A673 (cell line): ENCODE data around the gene YBX1.

ENCODE experiments used
- EZH2 ChIP-seq: fragments of 200-600 bp; sonication (generic); IDR thresholded peaks from 2 replicates; pipeline ENCODE4 v1.6.1; 2017; ENCODE audit warnings: borderline replicate concordance, low read depth, mild to moderate bottlenecking, mixed read lengths, antibody characterized with exemption, low read length; ENCODE audit not compliant: poor library complexity, severe bottlenecking
- TF ChIP-seq, protein P1 (sequence below): fragments of 300-800, 200-600 bp; sonication (generic); conservative IDR thresholded peaks from 2 replicates; pipeline ENCODE4 v1.5.1; 2017; ENCODE audit warnings: low read depth, mild to moderate bottlenecking, antibody characterized with exemption, low read length, moderate library complexity, mixed read lengths

DNA sequence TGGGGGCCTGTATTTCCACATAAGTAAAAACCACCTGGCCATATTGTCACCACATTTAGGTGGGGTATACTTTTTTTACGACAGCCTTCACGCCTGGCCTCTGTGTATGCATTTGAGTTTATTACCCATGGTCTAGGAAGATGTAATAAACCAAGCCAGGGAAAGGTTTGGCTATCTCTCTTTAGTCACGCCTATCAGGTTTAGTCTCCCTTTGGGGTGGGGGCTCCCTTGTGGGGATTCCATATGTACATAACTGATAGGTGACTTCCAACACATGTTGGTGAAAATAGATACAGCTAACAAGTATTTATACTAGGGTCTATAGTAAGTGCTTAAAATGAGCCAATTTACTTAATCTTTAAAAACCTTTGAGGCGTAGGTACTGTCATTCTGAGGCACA lies 4.2 kb downstream of the YBX1 start:
- TF ChIP-seq, protein P1, sequence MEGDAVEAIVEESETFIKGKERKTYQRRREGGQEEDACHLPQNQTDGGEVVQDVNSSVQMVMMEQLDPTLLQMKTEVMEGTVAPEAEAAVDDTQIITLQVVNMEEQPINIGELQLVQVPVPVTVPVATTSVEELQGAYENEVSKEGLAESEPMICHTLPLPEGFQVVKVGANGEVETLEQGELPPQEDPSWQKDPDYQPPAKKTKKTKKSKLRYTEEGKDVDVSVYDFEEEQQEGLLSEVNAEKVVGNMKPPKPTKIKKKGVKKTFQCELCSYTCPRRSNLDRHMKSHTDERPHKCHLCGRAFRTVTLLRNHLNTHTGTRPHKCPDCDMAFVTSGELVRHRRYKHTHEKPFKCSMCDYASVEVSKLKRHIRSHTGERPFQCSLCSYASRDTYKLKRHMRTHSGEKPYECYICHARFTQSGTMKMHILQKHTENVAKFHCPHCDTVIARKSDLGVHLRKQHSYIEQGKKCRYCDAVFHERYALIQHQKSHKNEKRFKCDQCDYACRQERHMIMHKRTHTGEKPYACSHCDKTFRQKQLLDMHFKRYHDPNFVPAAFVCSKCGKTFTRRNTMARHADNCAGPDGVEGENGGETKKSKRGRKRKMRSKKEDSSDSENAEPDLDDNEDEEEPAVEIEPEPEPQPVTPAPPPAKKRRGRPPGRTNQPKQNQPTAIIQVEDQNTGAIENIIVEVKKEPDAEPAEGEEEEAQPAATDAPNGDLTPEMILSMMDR, result no peak
- TF ChIP-seq EZH2, result no peak
